C4-2B (cell line): ENCODE measurements around the gene OR52N1.

ENCODE experiments used
- CTCF ChIP-seq: fragments of 450-650 bp; conservative IDR thresholded peaks from 2 replicates; pipeline ENCODE4 v1.5.1; 2017; ENCODE audit warnings: mild to moderate bottlenecking
- ZFX ChIP-seq: fragments of 450-650 bp; IDR thresholded peaks from 2 replicates; pipeline ENCODE4 v1.6.1; 2017

- TF ChIP-seq CTCF (no peak), ZFX (no peak)
Observed at GRCh38 chr11:5803982-5804381, 12.9 kb upstream of the OR52N1 start.
